GM15510 (cell line): ENCODE measurements around the gene ASTN2.

Experiments
- POLR2A ChIP-seq: IDR thresholded peaks from 3 replicates; pipeline ENCODE4 v1.6.1; 2011; ENCODE audit warnings: borderline replicate concordance; ENCODE audit not compliant: insufficient read length; ENCODE audit errors: extremely low read depth

The ASTN2 gene

DNA sequence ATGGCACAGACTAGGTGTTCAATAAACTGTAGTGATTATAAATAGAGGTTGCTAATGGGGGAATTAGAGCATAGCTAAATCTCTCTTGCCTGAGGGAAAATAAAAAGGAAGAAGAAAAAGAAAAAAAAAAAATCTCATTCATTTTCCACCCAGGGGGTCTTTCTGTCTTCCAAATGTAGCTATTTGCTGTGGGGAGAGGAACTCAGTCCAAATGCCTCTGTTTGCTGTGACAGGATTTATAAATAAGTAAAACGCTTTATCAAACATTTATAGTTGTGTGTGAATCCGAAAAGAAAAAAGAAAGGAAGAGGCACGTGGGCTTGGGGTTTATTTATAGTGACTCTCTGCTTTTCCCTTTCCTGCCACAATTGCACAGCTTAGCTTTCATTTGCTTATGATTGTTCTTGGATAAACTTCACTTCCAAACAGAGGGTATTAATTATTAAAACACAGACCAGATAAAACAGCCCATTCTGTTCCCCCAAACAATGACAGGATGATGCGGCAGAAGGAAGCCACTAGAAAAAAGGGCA is 245.7 kb downstream of the ASTN2 start:
- TF ChIP-seq POLR2A = no peak

- TF ChIP-seq POLR2A = no peak
These were observed 250.3 kb downstream of the ASTN2 start for GRCh38 chr9:117164512-117164911.

DNA sequence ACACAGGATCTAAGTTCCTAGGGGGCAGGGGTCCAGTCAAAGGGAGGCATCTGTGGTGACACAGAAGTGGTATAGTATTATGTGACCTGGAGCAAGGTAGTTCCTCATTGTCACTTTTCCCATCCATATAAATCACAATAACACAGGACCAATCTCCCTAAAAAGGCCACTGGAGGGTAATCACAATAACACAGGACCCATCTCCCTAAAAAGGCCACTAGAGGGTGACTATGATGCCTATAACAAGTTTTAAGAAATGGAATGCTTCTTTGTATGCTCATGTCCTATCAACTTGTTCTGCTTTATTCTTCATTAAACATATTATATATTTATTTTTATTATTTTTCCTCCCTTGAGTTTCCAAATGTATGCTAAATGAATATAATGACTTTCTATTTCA is 254.6 kb downstream of the ASTN2 start:
- no peak for TF ChIP-seq POLR2A

- TF ChIP-seq POLR2A = no peak
These were observed 257.9 kb downstream of the ASTN2 start for GRCh38 chr9:117156771-117157535.

- no peak for TF ChIP-seq POLR2A
These were observed 258.6 kb downstream of the ASTN2 start for GRCh38 chr9:117156144-117156688.

DNA sequence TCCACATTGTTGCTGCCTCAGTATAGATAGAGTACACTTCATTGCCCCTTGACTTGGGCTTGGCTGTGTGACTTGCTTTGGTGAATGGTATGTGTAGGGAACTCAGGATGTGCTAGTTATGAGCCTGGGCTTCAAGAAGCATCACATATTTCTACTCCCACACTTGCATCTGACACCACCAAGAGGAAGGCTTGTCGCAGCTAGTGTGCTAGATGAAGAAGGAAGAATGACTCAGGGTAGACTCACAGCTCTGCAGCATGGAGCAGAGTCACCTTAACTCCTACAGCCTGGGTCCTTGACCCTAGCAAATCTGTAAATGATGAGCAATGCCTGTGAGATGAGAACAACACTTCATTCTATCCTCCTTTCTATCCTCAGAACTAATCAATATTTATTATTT is 261.8 kb downstream of the ASTN2 start:
- TF ChIP-seq POLR2A = no peak

DNA sequence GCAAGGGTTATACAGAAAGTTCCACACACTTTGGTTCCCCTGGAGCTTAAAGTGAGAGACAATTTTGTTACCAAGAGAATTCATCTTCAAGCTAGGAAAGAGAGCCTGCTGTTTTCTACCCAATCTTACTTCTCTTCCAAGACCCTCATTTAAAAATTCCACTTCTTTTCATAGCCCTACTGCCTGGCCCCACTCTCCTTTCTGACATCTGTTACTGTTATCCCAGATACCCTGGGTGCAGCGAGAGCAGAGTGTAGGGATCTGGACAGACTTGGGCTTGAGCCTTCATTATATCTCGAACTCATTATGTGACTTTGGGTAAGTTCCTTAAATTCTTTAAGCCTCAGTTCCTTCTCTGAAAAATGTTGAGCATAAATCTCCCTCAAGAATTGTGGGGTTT is 263.1 kb downstream of the ASTN2 start:
- TF ChIP-seq POLR2A = no peak

DNA sequence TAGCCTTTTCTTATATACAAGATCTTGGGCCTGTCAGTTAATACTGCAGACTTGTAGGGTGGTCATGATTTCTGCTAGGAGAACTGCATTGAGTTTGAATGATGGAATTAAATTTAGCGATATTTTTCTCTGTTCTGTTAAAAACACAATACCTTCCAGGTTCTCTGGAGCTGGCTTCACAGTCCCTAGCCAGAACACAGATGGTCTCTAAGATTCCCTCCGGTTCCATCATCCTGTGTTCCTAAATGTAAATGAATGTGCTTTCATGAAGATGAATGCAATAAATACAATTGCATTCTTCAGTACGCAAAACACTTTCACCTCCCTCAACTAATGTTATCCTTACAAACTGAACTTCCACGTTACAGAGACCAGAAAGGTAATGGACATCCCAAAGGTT is 264.9 kb downstream of the ASTN2 start:
- no peak for TF ChIP-seq POLR2A

DNA sequence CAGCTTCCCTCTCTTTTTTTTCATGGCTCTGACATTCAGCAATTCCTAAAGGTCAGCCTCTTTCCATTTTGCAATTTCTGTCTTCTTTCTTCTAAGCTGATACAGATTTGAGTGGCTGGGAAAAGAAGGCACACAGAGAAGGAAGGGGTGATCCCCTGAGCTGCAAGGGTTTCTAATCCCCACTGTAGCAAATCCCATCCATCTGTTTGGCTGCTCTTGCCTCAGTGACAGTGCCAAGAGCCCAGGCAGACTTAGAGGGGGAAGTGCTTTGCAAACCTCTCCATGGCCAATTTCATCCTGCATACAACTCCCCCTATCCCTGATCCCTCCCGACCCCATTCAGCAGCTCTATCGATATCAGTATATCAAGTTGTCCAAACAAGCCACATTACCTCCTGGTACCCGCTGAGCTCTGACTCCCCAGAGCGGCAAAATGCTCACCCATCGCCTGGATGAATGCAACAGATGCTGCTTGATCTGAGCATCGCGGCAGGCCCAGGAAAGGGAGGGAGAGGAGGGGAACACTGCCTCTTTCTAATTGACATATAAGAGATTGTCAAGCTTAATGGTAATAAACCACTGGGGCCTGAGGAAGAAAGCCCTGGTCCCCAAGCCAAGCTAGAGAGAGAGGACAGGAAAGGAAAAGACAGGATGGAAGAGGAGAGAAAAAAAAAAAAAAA is 268.9 kb downstream of the ASTN2 start:
- no peak for TF ChIP-seq POLR2A

GRCh38 chr9:117145081-117145480 is 269.8 kb downstream of the ASTN2 start:
- no peak for TF ChIP-seq POLR2A

DNA sequence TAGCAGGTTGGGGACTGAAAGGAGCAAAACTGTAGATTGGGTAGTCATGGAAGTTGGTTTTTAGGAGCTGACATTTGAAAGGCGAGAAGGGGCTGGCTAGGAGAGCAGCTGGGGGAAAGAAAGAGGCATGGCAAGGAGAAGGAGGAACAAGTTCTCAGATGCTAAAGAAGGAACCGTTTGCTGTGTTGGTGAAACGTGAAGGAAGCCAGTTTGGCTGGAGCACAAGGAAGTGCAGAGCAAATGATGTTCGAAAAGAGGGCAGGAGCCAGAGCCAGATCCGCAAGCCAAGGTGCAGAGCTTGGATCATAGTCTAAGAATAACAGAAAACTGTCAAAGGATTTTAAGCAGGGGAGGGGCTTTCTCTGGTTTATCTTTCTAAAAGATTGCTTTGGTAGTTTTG is 276.6 kb downstream of the ASTN2 start:
- no peak for TF ChIP-seq POLR2A

DNA sequence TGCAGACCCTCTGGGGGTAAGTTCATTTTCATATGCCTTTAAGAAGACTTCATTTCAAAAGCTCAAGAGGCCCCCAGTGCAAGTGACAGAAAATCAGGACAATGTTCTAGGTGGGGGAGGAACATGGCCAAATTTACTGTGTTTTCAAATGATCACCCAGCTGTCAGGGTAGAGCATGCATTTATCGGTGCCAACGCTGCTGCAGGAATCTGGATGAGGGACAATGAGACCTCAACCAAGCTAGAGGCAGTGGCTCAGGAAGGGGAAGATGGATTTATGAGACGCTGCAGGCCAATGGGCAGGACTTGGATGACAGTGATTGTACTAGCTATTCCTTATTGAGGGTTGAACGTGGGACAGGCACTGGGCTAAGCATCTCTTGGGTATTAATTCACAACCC is 278.4 kb downstream of the ASTN2 start:
- no peak for TF ChIP-seq POLR2A

DNA sequence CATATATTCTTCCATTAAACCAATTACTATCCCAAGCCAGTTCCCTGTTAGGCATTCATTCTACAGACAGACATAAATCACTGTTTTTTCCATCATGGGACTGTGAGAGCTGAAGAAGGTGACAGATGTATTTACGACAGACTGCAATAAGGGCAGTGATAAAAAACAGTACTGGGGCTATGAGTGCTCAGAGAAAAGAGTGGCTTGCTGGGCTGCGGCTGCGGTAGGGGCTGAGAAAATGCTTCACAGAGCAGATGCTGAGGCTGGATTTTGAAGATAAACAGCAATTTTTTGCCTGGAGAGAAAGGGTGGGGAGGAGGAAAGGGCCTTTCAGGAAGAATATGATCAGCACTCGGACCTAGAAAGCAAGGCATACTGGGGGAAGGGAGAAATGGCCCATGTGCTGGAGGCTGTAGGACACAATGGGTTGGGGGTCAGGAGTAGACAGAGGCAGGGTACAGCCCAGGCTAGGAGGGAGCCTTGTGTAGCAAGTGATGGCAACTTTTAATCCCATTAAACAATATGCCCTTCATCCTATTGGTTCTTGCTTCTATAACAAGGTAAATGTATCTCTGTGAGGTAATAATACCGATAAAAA is 279.3 kb downstream of the ASTN2 start:
- no peak for TF ChIP-seq POLR2A

GRCh38 chr9:117134826-117135500 is 279.9 kb downstream of the ASTN2 start:
- no peak for TF ChIP-seq POLR2A

DNA sequence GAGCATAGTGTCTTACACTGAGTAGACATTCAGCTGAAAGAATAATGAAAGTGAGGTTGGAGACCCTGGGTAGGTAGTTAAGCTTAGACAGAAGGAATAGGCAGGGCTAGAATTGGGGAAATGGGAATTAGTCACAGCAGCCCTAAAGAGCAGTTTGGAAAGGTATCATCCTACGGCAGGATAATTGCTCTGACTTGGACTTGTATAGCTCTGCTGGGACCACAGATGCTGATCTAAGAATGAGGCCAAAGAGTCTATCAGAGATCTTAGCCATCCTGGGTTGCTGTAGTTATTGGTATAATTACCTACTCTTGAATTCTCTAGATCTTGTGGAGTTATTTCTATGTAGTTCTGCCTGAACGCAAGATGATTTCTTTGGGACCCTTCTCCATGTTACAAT is 288.0 kb downstream of the ASTN2 start:
- no peak for TF ChIP-seq POLR2A
